Activated CD4-positive, CD25-positive, alpha-beta regulatory T cell treated with anti-CD3 and anti-CD28 coated beads, Interleukin-2, amount 50 U/mL, for 16 hours (primary cell): ENCODE results near the gene RPL13A.

ENCODE experiments used
- DNase-seq: peaks from one replicate; pipeline ENCODE4 v3.0.0-alpha.2; 2020; ENCODE audit warnings: low read depth, low spot score

Gene RPL13A

DNA sequence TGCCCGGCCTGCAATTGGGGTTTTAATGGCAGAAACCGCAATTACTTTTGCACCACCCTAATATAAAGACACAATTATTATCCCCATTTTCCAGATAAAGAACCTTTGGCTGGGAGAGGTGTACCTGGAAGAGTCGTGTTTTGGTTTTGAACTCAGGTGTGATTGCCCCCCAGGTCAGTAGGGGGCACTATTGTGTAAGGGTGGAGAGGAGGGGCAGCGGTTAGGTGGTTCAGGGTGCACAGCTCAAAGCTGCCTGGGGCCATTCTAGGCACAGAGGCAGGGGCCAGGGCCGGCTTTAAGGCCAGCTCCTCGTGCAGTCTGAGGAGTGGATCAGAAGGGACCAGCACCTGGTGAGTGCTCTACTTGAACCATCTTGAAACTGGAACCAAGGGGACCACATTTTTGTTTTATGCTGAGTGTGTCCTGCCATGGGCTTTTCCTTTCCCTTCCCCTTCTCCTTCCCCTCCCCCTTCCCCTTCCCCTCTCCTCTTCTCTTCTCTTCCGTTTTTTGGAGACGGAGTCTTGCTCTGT, 19.2 kb downstream of the RPL13A start:
- peak; percentile 61 for DNase-seq

DNA sequence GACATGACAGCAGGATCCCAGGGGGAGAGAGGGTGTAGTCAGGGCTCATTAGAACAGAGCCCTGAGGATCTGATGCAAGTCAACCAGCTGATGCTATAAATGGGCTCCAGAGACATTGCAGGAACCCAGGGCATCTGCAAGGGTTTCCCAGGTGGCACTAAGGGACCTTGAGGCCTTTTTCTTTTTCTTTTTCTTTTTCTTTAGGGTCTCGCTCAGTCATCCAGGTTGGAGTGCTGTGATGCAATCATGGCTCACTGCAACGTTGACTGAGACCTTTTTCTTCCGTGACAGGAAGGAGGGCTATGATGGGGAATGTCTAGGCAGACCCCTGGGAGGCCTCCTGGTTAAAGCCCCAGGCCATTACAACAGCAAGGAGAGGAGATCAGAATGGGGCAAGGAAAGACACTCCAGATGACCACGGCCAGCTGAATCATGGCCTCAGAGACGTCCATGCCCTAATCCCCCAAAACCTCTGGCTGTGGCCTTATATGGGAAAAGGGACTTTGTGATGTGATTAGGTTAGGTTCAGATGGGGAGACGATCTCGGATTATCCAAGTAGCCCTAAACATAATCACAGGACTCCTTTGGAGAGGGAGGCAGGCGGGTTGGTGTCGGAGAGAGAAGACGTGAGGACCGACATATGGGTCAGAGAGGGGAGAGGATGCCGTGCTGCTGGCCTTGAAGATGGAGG, 20.5 kb downstream of the RPL13A start:
- no peak for DNase-seq

DNA sequence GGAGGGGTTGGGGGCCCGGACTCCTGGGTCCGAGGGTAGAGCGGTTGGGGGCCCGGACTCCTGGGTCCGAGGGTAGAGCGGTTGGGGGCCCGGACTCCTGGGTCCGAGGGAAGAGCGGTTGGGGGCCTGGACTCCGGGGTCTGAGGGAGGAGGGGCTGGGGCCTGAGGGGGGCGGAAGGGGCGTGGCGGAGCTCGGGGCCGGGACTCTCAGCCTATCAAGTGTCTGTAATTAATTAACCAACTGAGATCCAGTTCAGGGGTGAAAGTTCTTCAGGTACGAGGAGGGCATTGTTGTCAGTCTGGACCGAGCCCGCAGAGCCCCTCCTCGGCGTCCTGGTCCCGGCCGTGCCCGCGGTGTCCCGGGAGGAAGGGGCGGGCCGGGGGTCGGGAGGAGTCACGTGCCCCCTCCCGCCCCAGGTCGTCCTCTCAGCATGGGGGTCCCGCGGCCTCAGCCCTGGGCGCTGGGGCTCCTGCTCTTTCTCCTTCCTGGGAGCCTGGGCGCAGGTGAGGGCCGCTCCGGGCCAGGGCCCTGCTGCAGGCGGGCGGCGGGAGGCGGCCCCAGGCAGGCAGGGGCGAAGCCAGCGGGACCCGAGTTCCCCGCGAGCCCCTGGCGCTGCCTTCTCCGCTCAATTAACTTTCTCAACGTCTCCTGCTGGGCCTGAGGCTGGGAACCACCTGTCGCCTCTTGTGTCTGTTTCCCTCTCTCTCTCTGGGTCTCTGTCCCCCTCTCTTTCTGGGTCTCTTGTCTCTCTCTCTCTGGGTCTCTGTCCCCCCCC, 25.8 kb downstream of the RPL13A start:
- DNase-seq = no peak

DNA sequence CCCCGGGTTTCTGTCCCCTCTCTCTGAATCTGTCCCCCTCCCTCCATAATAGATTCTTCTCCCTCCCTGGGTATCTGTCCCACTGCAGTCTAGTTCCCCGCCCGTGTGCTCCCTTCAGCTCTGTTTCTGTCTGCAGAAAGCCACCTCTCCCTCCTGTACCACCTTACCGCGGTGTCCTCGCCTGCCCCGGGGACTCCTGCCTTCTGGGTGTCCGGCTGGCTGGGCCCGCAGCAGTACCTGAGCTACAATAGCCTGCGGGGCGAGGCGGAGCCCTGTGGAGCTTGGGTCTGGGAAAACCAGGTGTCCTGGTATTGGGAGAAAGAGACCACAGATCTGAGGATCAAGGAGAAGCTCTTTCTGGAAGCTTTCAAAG, 26.3 kb downstream of the RPL13A start:
- no peak for DNase-seq

DNA sequence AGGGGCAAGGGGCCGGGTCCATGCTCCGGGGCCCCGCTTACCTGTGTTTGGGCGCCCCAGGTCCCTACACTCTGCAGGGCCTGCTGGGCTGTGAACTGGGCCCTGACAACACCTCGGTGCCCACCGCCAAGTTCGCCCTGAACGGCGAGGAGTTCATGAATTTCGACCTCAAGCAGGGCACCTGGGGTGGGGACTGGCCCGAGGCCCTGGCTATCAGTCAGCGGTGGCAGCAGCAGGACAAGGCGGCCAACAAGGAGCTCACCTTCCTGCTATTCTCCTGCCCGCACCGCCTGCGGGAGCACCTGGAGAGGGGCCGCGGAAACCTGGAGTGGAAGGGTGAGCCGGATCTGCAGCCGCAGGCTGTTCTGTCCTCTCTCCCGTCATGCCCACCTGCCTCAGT, 26.7 kb downstream of the RPL13A start:
- DNase-seq = no peak

DNA sequence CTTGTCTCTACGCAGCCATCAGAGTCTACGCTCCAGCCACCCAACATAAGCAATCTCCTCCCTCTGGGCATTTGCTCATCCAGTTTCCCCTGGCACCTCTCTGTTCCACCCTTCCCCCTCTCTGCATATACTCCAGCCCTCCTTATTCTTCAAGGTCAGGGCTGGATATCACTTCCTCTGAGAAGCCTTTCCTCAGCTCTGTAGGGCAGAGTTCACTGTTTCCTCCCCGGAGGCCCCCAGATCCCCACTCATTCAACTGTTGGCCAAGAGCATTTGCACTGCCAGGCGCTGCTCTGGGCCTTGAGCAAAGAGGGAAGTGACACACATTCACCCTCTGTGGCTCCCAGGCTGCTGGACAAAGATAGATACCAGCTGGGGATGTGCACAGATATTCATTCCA, 28.4 kb downstream of the RPL13A start:
- no peak for DNase-seq

DNA sequence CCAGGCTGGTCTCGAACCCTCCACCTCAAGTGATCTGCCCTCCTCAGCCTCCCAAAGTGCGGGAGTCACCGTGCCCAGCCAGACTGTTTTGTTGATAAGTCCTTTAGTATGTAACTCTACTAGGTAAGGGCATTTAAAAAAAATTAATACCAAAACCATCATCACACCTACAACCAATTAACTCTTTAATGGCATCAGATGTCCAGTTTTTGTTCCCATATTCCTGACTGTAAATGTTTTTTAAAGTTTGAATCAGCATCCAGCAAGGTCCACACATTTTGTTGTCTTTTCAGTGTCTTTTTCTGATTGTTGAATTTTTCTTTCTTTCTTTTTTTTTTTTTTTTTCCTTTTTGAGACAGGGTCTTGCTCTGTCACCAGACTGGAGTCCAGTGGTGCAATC, 30.6 kb downstream of the RPL13A start:
- DNase-seq = no peak

DNA sequence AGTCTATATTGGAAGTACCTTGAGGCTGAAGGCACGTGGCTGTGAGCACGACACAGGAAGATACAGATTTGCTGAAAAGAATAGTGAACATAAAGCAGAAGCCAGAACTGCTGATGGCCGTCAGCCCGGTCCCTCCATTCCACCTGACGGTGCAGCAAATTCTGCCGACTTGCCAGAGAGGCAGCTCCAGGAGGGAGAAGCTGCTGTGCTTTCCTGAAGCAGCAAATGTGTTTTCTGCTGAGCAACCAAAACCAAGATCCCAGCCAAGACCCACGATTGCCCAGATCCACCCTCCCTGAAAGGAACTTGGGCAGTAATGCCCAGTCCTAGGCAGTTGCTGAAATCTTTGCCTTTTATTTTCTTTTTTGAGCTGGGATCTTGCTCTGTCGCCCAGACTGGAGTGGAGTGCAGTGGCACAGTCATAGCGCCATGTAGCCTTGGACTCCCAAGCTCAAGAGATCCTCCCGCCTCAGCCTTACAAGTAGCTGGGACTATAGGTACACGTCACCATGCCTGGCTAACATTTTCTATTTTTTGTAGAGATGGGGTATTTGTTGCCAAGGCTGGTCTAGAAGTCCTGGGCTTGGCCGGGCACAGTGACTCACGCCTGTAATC, 33.4 kb downstream of the RPL13A start:
- no peak for DNase-seq

DNA sequence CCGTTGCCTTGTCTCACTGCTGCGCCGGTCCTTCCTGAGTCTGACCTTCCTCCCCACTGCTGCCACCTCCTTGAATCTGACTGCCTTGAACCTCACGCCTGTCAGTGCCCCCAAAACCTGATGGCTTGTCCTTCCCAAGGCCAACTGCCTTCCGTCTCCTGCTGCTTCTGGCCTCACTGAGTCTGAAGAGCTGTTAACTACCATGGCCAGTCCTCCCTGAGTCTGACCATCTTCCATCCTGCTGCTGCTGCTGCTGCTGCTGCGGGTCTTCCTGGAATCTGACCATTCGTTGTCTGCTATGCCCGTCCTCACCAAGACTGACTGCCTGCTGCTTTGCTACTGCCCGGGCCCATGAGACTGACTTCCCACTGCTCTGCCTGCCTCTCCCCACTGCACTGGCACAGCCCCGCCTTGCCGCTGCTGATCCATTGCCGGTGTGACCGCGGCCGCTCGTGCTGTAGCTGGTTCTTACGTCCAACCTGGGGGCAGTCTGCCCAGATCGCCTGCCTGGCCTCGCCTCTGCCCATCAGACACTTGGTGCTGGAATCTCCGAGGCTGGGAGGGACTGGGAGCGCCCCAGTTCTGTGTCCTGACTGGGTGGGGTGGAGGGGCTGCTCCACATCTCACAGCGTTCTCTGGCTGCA, 37.5 kb downstream of the RPL13A start:
- no peak for DNase-seq

DNA sequence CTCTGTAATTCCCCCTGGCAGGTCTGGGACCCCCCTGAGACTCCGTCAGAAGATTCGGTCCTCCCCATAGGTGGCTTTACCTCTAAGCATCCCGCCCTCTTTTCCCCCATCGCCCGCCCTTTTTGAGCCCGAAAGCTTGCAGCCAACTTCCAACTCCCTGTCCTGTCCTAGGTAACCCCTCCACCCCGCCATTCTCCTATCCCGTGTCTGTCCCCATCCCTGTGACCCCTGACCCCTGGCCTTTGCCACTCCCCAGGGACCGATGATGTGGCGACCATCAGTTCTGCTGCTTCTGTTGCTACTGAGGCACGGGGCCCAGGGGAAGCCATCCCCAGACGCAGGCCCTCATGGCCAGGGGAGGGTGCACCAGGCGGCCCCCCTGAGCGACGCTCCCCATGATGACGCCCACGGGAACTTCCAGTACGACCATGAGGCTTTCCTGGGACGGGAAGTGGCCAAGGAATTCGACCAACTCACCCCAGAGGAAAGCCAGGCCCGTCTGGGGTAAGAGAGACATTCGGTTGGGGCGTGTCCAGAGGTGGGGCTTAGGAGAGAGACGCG, 40.9 kb downstream of the RPL13A start:
- DNase-seq = no peak

DNA sequence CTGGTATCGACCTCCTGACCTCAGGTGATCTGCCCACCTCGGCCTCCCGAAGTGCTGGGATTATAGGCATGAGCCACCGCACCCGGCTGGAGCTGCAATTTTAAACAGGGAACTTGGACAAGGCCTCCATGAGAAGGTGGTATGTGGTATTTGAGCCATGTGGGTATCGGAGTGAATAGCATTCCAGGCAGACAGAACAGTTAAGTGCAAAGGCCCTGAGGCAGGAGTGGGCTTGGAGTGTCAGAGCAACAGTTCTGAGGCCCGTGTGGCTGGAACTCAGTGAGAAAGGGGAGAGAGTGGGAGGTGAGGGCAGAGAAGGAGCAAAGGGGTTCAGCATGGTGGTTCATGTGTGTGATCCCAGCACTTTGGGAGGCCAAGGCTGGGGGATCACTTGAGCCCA, 43.3 kb downstream of the RPL13A start:
- no peak for DNase-seq

DNA sequence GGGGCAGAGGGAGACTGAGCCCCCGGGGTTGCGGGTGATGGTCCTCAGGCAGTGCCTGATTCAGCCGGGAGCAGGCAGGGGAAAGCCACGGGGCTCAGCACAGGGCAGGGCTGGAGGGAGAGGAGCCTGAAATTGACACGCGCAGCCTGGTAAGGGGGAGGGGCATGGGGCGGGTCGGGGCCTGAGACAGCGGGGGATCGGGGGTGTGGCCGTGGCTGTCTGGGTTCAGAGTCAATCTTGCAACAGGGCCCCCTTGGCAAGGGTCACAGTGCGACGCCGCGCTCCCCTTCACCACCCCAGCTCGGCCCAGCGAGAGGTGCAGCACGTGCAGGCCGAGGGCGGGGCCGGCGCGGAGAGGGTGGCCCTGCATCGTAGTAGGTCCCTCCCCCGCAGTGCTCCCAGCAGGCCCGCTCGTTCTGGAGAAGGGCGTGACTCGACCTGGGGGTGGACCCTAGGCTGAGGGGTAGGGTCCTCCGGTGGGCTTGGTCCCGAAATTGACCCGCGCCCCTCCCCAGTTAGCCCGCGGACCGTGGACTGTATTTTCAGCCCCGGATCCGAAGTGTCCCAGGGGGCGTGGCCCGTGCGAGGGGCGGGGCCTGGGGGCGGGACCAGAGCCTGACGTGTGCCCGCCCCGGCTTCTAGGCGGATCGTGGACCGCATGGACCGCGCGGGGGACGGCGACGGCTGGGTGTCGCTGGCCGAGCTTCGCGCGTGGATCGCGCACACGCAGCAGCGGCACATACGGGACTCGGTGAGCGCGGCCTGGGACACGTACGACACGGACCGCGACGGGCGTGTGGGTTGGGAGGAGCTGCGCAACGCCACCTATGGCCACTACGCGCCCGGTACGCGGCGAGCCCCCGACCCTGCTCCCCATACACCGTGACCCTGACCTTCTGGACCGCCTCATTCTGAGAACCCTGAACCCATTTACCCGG, 46.4 kb downstream of the RPL13A start:
- DNase-seq = peak; percentile 71

DNA sequence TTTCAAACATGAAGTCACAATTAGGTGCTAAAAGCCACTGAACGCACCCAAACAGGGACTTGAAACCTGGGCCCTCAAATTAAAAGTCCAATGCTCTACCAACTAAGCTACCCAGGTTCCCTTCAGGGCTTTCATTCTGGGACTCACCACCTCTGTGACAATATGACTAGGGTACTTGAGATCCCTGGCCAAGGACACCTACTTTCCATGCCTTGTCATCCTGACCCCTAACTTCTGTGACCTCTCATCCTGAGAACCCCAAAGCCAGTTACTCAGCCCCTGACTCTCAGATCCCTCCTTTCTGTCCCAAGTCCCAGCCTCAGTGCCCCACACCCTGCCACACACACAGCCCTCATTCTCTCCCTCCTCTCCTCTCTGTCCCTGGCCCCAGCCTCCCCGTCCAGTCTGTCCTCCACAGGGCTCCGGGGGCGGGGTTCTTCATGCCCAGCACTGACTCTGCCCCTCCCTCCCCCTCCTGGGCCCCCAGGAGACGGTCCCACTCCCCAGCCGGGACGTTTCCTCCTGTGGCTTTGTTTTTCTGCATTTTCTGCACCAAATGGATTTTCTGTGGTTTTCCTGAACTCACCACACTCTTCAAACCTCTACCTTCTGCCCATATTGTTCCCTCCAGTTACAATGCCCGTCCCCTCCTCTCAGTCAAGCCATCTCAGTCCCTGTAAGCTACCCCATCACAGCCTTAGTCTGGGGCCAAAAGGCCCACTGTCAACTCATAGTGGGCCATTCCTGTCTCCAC, 47.4 kb downstream of the RPL13A start:
- DNase-seq = no peak

DNA sequence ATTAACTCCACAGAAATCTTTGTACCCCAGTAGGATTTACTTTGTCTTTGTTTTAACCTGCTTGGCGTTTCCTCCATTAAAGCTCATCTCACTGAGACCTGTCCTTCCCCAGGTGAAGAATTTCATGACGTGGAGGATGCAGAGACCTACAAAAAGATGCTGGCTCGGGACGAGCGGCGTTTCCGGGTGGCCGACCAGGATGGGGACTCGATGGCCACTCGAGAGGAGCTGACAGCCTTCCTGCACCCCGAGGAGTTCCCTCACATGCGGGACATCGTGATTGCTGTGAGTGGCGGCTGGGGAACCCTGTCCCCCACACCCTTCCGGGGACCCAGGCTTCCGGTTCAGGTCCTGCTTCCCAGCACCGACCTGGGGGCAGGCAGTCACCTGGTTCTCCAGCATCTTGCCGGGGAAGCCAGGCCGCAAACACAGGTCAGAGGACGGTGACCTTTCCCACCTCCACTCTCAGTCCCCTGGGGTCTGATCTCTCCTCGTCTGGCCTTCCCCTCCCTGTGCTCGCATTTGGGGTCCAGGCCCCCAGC, 49.6 kb downstream of the RPL13A start:
- DNase-seq = no peak

DNA sequence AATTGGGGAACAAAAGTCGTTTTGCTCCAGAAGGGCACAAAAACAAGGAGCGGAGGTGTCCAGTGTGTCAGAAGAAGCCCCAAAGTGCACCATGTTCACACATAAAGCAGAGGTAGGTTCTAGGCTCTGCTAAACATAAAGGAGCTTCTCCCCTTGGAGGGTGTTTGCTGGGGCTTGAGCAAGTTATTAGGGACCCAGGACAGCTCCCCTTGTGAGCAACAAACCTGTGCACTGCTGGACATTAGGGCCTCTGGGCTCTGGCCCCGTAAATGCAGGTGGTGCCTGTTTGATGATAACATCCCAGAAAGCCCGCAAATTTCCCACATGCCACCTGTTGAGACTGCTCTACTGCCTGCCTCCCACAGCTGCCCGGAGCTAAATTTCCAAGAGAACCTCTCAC, 51.2 kb downstream of the RPL13A start:
- DNase-seq = no peak

DNA sequence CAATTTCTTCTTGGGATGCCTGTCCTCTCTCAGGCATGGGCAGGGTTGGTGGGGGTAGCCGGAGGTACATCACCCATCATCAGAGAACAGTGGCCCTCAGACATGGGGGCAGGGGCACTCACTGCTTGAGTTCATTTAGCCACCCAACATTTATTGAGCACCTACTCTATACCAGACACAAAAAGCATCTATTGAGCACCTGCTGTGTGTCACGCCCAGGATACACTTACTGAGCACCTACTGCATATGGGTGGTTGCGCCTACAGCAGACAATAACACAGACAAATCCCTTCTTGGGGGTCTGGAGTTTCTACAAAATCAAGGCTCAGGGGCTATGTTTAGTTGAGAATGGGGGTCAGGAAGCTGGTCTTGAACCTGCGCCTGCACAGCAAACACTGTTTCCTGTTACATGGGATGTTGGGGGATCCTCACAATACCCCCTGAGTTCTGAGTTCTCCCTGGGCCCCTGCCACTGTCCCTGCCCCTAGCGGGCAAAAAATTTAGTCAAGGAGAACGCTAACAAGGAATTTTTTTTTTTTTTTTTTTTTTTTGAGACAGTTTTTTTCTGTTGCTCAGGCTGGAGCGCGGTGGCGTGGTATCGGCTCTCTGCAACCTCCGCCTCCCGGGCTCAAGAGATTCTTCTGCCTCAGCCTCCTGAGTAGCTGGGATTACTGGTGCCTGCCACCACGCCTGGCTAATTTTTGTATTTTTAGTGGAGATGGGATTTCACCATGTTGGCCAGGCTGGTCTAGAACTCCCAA, 52.0 kb downstream of the RPL13A start:
- no peak for DNase-seq
